Keratinocyte (primary cell): ENCODE data around the gene ADGRA1.

ENCODE experiments used
- EZH2 ChIP-seq: IDR thresholded peaks from one replicate; pipeline ENCODE4 v1.6.1; 2012; ENCODE audit warnings: inconsistent platforms, mild to moderate bottlenecking, low read length, moderate library complexity
- TF ChIP-seq, protein P1 (sequence below), 3 experiments: IDR thresholded peaks in 1 of 3; conservative IDR thresholded peaks in 1 of 3; optimal IDR thresholded peaks in 1 of 3; 2 replicates in 2 of 3; 3 replicates in 1 of 3; pipeline versions ENCODE3 to v1.5.1; 2011; ENCODE audit warnings: low read length in 3 of 3, mild to moderate bottlenecking in 3 of 3, moderate library complexity in 2 of 3, control low read depth in 1 of 3, inconsistent platforms in 1 of 3; ENCODE audit not compliant: insufficient read depth in 2 of 3; ENCODE audit errors: extremely low read depth in 1 of 3

DNA sequence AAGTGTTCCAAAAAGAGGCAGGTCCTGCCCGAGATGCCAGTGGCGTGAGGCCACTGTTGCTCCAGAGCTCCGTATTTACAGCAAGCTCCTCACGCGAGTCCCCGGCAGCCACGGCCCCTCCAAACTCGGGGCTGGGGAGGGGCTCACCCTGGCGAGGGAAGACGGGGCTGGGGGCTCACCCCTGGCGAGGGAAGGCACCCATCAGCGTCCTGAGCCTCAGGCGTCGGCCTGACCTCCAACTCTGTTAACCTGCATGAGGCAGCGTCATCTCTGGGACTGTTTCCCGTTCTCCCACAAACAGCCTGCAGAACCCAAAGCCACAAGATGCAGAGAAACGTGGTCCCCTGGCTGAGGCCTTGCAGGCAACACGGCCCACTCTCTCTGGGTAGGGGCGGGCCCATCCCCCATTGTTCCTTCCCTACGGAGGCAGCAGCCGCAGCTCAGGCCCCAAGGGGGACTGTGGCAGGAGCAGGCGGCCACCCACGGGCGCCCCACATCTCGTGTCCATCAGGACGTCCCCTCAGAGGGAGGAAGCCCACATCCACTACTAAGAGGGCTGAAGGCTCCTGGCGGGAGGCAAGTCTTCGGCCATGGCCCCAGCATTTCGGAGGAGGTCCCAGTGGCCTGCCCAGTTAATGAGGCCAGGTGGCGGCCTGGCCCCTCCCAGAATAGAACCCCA, 4.2 kb upstream of the ADGRA1 start:
- TF ChIP-seq, protein P1, sequence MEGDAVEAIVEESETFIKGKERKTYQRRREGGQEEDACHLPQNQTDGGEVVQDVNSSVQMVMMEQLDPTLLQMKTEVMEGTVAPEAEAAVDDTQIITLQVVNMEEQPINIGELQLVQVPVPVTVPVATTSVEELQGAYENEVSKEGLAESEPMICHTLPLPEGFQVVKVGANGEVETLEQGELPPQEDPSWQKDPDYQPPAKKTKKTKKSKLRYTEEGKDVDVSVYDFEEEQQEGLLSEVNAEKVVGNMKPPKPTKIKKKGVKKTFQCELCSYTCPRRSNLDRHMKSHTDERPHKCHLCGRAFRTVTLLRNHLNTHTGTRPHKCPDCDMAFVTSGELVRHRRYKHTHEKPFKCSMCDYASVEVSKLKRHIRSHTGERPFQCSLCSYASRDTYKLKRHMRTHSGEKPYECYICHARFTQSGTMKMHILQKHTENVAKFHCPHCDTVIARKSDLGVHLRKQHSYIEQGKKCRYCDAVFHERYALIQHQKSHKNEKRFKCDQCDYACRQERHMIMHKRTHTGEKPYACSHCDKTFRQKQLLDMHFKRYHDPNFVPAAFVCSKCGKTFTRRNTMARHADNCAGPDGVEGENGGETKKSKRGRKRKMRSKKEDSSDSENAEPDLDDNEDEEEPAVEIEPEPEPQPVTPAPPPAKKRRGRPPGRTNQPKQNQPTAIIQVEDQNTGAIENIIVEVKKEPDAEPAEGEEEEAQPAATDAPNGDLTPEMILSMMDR (optimal IDR thresholded peaks at IDR 0.05 in 1 of 3, IDR thresholded peaks at IDR 0.05 in 1 of 3, conservative IDR thresholded peaks at IDR 0.05 in 1 of 3; ENCODE audit: extremely low read depth in 1 of 3, insufficient read depth in 2 of 3, low read length in 3 of 3) = no peak
- TF ChIP-seq EZH2 = no peak
